GM18868 (cell line): Measurements from ENCODE around the gene ADGRD1.
"Not testable (repeated sequence)": the region's sequence is repeated elsewhere in the genome, so short reads cannot be mapped to it uniquely, and the experiment has no call there.

ENCODE experiments used
- ATAC-seq: cut with Tn5 transposase; IDR thresholded peaks from one replicate; pipeline ENCODE4 v1.9.1; 2021; ENCODE audit warnings: mild to moderate bottlenecking, moderate library complexity; ENCODE audit not compliant: unreplicated experiment

ADGRD1 gene

DNA sequence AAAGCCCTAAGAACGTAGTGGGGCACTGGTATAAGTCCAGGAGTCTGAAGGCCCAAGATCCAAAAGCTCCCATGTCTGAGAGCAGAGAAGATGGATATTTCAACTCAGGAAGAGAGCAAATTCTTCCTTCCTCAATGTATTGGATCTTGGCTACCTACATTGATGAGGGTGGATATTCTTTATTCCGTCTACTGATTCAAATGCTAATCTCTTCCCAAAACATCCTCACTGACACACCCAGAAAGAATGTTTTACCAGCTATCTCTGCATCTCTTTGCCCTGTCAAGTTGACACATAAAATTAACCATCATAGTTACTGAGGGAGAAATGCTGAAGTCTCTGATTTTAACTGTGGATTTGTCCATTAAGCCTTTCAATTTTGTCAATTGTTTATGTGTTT is 16.6 kb upstream of the ADGRD1 start:
- no peak for ATAC-seq

DNA sequence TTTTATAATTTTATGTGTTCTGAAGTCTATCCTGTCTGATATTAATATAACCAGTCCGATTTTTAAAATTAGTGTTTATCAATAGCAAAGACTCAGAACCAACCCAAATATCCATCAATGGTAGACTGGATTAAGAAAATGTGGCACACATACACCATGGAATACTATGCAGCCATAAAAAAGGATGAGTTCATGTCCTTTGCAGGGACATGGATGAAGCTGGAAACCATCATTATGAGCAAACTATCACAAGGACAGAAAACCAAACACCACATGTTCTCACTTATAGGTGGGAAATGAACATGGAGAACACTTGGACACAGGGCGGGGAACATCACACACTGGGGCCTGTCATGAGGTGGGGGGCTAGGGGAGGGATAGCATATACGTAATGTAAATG is 16.2 kb upstream of the ADGRD1 start:
- ATAC-seq, result not testable (repeated sequence)

DNA sequence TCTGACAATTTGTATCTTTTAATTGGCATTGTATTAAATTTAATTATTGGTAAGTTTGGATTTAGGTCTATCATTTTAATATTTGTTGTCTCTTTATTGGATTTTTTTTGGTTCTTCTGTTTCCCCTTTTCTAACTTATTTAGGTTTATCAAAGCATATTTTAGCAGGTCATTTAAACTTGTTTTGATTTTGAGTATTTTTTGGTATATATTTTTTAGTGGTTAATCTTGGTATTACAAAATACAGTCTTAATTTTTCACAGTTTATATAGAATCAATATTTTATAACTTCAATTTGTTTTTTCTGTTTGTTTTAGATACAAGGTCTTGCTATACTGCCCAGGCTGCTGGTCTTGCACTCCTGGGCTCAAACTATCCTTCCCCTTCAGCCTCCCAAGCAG is 15.5 kb upstream of the ADGRD1 start:
- ATAC-seq, result no peak

DNA sequence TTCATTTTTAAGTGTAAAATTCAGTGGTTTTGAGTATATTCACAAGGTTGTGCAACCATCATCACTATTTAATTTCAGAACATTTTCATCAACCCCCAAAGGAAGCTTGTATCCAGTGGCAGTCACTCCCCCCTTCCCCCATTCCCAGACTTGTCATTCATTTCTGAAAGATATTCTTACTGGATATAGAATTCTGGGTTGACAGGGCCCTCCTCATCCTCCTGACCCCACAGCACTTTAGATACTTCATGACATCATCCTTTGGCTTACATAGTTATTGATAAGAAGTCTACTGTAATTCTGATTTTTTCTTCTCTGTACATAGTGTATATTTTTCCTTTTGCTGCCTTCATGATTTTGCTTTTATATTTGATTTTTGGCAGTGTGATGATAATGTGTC is 8.8 kb upstream of the ADGRD1 start:
- no peak for ATAC-seq

DNA sequence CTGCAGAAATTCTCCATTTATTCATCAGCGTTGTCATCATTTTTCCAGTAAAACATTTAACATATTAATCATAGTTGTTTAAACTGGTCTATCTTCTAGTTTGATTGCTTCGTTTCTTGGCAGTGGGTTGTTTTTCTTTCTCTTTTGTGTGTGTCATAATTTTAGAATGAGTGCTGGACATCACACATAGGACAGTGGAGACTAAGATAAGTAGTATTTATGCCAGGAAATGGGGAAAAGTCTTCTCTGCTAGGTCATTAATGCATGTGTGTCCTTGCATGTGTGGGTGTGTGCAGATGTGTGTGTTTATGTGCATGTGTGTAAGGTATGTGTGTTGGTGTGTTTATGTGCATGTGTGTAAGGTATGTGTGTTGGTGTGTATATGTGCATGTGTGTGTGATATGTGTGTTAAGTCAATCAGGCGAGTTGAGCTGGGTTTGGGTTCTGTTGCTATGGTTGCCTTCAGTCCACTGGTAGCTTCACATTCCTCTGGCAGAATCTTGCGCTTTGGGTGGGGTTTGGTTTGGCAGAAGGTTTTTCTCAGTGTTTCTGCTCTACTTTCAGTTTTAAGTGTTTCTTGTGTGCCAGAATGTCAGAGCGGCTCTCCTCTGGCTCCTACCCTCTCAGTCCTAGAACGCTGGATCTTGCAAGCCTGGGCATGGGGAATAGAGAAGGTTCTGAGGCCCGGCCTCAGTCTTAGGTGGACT is 7.8 kb upstream of the ADGRD1 start:
- ATAC-seq, result no peak

DNA sequence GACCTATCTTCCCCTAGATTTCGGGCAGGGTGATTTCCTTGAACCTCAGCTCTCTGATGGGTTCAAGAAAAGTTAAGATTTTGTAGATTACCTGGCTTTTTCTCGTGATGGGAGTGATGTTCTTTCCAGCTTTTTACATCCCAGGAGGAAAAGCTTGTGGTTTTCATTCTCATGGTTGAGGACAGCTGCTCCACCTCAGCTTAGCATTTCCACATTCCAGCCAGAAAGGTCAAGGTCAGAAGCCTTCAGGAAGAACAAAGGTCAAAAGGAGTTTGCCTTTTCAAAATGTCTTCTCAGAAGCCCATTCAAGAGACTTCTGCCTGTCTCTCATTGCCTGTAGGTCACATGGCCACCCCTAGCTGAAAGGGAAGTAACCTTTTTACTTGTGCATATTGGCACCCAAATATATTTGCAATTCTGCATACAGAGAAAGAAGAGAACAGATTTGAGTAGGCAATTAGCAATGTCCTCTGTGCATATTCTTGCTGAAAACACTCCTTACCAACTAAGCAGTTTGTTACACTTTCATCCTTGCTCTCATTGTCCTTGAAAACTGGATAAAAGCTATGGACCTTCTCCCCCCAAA is 6.6 kb upstream of the ADGRD1 start:
- no peak for ATAC-seq

DNA sequence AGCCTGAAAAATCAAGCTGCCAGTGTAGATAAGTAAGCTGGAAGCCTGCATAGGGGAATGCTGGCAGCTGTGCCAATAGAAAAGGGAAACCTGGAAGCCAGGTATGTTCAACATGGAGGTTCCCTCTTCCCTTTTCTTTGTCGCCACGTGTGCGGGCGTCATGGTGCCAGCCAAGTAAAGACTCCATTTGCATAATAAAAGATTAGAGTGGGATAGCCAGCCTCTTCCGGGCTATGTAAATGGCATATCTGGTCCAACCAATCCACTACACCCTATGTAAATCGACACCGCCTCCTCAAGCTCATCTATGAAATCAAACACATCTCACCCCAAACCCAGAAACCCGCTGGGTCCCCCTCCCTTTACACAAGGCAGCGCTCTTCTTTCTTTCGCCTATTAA is 5.6 kb upstream of the ADGRD1 start:
- ATAC-seq, result no peak

DNA sequence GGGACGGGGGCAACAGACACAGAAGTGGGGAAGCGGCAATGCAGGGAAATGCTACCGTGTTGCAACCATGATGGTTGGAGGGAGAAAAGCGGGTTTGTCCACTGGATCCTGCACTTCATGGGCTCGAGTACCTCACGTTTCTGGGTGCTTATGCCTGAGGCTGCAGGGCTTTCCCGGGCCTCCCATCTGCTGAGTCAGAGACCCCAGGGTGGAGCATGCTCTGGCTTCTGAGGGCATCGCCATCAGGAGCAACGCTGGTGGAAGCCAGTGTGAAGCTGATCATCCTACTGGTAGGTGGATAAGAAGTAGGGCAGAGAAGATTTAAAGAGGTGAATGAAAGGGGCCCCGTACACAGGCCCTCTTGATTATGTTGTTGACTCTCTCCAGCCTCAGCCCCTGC is 5.0 kb upstream of the ADGRD1 start:
- ATAC-seq, result no peak

DNA sequence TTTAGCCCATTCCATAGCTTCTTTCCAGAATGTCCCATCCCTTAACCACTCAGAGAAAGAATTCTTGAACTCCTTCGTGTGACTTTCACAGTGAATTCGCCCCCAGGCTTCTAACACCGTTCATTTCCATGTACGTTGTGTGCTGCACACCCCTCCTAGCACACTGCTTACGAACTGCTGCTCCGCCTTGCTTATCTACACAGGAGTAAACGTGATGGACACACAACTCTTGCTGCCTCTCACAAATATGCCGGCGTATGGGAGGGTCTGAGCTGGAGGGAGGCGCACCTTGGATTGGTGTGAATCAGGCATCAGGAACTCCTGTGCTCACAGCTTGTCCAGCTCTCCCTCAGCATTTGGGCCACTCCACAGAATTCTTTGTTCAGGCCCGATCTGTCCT is 3.9 kb upstream of the ADGRD1 start:
- ATAC-seq, result no peak

DNA sequence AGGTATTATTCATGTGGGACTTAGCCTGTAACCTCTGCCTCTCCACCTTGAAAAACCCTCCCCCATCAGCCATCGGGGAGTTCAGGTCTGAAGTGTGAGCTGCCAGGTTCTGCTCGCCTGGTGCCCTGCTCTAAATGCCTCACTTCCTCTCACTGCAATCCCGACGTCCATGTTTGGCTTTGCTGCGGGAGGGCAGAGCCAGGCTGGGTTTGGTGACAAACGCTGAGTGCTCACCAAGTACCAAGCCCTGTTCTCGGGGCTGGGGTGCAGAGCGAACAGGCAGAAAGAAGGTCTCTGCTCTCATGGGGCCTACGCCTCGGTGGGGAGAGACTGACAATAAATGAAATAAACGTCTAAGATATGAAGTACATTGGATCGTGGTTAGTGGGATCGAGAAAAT is 2.1 kb upstream of the ADGRD1 start:
- no peak for ATAC-seq

DNA sequence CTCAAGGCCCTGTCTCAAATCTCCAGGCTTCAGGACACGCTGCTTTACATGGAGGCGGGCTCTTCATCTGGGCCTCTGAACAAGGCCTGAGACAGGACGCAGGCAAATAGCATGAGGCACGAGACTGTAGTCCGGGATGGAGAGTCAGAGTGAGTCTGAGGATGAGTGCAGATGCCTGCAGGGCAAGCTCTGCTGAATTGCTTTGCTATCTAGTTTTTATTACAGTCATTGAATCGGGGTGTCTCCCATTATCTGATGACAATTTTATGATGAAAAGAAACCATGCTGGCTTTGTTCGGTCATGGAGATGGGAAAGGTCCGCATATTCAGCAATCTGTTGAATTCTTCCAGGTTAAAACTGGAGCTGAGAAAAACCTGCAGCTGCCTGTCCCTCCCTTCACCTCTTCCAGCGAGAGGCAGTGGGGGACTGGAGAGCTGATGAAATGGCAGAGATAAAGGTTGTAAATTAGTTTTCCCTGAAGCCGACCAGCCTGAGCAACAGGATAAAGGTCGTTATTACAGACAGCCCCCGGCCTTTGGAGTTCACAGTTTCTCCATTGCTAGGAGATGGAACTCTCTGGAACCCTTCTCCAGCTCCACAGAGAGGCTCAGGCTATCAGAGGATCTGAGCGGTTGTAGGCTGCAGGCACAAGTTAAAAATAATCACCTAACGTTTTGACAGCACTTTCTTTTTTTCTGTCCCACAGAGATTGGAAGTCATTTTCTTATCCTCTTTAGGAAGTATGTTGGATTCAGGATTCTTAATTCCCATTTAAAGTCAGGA is 1.3 kb upstream of the ADGRD1 start:
- no peak for ATAC-seq

DNA sequence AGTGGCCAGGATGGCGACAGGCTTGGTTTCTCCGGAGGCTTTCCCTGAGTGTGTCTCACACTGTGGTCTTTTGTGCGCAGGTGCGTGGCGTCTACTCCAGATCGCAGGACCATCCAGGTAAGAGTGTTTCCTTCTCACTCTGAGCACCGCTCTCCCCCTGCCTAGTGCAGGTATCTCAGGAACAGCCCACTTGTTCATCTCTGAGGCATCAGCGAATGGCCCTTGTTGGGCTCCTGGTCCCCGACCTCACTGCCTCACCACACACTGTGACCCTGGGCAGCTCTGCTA is 781 bp downstream of the ADGRD1 start:
- no peak for ATAC-seq

DNA sequence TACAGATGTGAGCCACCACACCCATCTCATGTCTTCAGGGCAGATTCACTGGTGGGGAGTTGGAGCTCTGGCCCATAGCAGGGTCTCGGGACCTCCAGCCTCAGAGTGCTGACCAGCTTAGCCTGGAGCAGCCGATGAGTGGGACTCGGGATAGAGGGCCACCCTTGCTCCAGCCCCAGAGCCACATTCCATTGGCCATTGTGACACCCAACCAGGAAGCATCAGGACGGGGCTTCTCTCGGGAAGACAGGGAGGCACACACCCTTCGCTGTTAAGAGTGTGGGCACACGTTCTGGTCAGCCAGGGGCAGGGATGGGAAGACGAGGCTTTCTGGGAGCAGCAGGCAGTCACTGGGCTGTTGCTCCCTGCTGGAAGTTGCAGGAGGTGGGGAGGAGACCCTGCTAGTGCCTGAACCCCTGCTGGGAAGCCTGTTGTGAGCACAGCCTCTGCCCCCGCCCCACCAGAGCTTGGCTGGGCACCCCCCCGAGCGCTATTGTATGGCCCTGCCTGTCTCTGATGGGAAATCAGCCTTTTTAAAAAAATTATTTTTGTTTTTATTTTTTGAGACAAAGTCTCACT is 1.6 kb downstream of the ADGRD1 start:
- ATAC-seq, result no peak

DNA sequence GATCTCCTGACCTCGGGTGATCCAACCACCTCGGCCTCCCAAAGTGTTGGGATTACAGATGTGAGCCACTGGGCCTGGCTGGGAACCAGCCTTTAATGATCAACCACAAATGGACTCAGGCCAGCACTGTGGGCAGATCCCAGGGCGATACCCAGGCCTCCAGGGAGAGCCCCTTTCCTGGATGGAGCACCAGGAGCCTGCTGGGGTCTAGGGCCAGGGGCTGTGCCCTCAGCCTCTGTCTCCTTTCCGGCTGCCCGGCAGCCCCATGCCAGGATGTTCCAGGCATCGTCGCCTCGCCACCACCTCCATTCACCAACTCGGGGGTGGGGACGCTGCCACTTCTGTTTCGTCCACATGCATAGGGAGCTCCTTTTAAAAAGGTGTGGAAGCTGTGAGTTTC is 2.3 kb downstream of the ADGRD1 start:
- ATAC-seq, result no peak

DNA sequence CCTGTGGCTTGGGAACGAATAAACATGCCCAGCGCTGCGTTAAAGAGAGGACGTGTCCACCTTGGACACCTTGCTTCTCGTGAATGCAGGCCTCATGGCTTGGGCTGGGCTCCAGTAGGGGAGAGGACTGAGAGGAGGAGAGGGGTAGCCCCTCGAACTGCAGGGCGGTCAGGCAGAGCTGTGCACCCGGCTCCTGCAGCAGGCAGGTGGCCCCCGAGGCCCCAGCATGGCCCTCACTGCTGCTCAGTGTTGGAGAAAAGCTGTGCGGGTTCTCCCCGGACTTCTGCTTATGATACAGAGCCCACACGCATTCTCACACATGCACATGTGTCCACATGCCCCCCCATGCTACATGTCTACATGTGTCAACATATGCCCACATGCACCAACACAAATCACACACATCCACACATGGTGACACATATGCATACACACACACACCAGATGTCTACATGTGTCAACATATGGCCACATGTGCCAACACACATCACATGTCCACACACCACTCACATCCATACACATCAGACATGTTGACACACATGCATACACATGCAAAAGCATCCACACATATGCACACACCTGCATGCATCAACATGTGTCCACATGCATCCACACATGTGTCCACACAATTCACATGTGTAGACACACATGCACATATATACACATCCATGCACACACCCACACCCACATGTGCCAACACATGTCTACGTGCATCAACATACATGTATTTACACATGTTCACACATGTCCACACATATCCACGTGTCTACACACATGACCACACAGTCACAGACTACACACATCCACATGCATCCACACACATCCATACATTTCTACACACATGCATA is 3.0 kb downstream of the ADGRD1 start:
- ATAC-seq, result no peak

DNA sequence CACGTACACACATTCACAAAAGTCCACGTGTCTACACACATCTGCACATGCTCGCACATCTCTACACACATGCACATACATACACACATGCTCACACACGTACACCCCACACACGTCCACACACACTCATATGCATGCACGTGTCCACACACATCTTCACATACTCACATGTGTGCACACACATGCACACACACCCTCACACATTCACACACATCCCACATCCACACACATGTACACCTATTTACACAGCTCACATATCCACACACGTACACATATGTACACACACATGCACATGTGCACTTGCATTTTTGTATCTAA is 3.6 kb downstream of the ADGRD1 start:
- no peak for ATAC-seq

DNA sequence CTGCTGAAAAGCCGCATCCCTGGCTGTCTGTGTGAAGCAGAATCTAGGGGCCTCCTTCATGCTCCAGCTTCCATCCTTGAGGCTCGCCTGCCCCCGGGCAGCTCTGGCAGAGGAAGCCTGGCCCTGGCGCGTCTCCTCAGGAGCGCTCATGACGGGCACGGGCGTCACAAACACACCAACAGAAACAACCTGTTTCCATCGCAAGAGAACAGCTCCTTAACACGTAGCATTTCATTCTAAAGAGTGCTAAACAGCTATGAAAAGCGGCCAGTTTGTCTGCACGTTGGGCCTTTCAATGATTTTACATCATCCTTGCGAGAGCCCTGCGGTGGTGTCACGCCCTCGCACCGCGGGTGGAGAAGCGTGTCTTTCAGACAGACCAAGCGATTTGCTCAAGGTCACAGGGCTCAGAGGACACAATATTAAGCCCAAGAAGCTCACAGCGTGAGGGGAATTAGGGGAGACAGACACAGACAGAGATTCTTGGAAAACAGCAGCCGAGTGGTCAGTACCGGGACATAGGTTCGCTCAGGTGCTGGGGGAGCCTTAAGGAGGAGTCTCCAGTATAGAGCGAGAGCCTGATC is 4.9 kb downstream of the ADGRD1 start:
- no peak for ATAC-seq

DNA sequence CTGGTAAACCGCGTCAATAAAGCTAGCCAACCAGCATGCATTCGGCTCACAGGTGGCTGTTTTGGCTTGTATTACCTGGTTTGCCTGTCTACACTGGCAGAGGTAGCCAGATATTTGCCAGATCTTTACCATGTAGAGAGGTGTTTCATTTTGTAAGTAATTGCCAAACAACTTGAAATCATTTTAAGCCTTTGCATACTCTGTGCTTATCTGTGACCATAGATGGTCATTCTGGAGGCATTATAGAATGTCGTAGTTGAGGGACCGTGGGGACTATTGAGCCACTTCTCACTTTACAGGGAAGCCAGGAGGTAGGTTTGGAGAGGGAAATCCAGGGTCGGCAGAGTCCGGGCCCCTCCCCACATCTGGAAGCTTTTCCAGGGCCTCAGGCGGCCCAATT is 5.9 kb downstream of the ADGRD1 start:
- no peak for ATAC-seq

DNA sequence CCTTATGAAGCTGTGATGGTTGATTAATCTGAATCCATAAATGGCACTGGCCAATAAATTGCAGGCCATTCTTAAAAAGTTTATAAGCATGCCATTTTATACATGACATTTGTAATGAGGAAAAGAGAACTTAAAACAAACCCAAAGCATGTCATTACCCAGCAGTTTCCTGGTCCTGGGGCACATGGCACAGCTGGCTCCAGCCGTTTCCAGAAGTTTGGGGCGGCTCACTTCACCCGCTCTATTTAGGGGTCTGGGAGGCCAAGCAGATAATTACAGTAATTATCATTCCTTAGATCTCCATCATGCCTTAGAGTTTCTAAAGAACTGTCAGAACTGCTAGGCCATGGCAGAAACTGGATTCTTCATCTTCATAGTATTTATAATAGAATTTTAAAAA is 6.4 kb downstream of the ADGRD1 start:
- ATAC-seq, result no peak

DNA sequence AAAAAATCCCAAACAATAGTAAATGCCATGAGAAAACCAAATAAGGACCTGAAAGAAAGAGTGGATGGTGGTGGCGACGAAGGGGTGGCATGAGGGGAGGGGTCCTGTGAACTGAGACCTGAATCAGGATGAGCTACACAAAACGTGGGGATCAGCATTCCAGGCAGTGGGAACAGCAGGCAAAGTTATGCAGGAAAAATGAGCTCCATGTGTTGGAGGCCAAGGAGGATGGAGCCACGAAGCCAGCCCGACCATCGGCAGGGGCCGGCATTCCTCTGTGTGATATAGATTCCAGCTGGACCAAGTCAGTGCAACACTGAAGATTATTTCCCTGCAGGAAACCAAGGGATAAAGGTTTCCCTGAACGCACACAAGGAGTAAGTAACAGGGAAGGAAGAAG is 7.1 kb downstream of the ADGRD1 start:
- ATAC-seq, result no peak

DNA sequence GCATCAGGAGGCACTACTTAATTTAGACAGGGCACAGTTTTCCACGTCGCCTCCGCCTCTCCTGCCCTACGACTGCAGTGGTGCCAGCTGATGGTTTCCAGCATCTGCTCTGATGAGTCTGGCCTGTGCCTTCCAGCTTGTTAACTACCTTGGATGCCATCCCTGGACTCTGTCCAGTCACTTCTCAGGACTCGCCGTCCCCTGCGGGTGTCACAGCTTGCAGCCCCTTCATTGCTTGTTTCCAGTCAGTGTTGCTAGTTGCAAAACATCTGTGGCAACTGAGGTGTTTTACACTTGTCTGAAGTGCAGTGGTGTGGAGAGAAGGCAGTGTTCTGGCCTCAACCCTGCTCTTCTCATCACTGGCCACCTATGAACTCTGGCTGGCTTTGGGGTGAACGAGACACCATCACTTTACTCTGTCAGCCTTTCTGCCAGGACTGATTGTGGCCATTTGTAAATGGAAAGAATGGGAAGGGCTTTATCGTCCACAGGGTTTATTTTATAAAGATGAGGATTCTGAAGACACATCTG is 8.3 kb downstream of the ADGRD1 start:
- ATAC-seq, result no peak
